GM21423 (cell line): ENCODE data around the gene CERKL.

Source experiments
- ATAC-seq: cut with Tn5 transposase; IDR thresholded peaks from one replicate; pipeline ENCODE4 v1.9.1; 2021; ENCODE audit warnings: mild to moderate bottlenecking, moderate library complexity; ENCODE audit not compliant: unreplicated experiment

Gene CERKL

DNA sequence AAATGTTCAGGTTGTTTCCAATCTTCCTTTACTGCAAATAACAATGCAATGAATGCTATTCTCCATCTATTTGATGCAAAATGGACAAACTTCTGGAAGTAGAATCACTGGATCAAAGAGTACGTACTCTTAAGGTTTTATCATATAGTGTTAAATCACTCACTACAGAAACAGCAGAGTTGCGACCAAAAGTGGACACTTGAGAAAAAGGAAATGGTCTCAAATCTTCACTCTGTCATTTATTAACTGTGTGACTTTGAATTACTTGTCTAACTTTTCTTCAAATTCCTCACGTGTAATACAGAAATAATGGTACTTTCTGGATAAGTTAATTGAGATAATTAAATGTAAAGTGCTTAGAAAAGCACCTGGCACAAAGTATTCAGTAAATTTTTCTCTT is 78.1 kb downstream of the CERKL start:
- ATAC-seq, result no peak

GRCh38 chr2:181576431-181576830 is 80.5 kb downstream of the CERKL start:
- ATAC-seq, result no peak

- no peak for ATAC-seq
Observed at GRCh38 chr2:181575650-181576025, 81.3 kb downstream of the CERKL start.

GRCh38 chr2:181575024-181575649 is 81.8 kb downstream of the CERKL start:
- ATAC-seq, result no peak

GRCh38 chr2:181574321-181574720 is 82.6 kb downstream of the CERKL start:
- no peak for ATAC-seq

DNA sequence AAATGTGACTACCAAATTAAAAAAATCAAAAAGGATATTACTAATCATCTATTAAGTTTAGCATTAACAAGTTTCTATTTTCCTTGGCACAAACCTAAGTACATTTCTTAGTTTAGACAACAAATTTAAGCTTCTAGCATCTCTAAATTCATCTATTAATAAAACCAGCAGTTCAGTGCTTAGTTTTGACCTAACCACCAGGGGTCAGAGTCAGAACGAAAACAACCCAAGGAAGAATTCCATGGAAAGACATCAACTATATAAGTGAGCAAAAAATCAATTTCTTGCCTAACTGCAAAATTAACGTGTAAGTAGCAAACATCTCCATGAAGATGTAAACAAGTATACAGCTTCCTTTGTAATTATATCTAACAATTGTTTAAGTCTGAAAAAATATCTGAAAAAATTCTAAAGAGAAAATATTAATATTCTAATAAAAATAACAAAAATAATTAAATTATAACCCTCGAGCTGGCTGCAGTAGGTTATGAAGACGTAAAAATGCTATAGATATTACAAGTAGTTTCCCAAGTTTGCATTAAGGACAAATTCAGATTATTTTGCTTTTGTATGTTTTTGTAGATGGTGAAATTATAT is 83.7 kb downstream of the CERKL start:
- ATAC-seq, result no peak

DNA sequence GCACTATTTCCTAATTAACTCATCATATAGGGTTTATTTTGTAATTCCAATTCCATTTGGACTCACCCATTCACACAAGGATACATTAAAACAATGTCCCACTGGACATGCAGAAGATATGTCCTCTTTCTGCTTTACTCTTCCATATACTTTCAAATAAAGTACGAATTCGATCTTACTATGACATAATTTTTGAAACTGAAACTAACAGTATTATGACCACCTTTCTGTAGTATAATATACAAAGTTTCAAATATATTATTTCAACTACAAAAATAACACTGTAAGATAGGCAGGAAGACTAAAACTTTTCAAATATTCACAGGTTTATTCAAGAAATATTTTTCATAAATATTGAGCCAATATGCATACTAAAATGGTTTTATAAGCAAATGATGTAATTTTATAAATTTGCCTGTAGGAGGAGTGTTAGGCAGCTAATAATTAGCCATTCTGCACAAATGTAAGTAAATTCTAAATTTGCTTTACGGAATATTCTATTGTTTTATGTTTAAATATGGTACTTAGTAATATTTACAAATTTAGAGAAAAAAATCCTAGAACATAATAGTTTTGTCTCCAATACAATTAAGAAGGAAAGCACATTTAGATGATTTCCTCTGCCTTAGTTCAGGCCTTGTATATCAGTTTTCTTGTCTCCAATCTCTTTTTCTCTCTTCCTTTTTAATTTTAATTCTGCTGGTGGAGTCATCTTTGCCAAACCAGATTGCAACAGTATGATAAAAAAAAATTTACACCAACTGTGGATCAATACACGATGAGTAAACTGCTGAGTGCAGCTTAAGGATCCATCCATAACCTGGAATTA is 85.9 kb downstream of the CERKL start:
- ATAC-seq, result no peak

DNA sequence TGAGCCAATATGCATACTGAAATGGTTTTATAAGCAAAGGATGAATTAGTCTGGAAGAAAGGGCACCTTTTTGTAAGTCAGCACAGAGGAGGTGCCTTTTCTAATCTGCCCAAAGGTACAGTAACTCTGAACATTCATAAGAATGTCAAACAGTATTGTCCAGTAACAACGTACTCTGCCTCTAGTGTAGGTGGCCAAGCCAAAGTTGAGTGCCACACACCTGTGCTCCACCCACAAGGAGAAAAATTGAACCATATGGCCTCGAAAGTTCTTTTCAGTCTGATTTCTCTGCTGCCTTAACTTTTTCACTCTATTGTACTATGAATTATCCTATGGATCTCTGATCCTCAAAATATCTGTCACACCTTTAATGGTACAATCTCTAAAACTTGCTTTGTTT is 86.8 kb downstream of the CERKL start:
- no peak for ATAC-seq

- no peak for ATAC-seq
Observed at GRCh38 chr2:181566334-181567032, 90.4 kb downstream of the CERKL start.

- no peak for ATAC-seq
Observed at GRCh38 chr2:181563101-181563692, 93.7 kb downstream of the CERKL start.

- no peak for ATAC-seq
Observed at GRCh38 chr2:181558371-181558770, 98.5 kb downstream of the CERKL start.

DNA sequence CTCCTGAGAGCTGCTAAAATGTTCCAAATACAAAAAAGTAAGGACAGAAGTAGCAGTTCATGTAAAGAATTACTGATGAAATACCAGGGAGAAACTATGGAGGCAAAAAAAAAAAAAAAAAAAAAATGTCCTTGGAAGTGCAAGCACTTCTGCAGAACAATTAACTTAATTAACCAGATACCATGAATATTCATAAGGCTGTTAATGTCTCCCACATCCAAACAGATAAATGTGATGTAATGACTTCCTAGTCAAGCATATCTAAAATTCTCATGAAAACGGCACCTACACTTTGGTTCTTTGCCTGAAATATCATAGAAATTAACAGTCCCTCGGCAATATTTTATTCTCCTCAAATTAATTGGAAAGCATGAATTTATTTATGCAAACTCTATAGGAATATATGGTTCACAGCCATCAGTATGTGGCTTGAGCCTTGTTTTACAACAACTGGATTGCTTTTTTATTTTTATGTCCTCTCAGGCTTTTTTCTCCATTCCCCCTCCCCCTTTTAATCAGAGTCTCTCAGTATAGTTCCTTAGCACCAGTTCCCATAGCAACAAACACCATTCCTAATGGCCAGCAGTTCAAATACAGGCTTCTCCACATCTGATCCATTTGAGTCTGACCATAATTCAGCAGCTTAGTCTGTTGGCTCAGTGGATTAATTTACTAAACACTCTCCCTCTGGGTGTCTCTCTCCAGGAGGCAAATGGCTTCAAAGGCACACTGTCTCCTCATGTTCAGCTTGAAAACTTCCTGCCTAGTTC is 102.7 kb downstream of the CERKL start:
- no peak for ATAC-seq

DNA sequence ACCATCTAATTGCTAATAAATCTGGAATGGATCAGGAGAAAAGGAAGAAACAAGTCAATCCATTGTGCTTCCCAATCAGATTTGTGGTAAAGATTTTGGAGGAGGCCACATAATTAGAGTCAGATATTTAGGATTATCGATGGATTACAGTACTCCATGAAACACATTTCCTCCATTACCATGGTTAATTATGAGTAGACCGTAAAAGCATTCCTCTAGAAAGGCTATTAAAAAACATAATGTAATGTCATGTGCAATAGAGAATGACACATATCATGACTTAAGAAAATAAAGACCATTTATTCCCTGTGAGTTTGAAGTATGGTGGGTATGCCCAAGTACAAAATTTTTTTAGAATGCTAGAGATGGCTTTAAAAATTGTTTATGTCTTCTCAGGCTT is 103.7 kb downstream of the CERKL start:
- no peak for ATAC-seq

DNA sequence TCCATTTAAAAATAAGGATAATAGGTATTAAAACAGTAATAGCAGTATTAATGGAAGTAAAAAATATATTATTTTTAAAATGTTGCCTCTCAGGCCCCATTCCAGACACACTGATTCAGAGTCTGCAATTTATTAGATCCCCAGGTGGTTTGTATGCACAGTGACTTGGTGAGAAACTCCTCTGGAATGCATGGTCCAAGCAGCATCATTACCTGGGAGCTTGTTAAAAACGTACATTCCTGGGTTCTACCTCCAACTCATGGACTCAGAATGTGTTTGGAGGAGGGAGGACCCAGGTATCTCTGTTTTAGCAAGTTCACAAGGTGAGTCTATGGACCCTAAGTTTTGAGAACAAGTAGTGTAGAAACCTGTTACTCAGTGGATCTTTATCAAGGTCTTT is 104.1 kb downstream of the CERKL start:
- ATAC-seq, result no peak

- ATAC-seq, result no peak
Observed at GRCh38 chr2:181546086-181546485, 110.8 kb downstream of the CERKL start.

DNA sequence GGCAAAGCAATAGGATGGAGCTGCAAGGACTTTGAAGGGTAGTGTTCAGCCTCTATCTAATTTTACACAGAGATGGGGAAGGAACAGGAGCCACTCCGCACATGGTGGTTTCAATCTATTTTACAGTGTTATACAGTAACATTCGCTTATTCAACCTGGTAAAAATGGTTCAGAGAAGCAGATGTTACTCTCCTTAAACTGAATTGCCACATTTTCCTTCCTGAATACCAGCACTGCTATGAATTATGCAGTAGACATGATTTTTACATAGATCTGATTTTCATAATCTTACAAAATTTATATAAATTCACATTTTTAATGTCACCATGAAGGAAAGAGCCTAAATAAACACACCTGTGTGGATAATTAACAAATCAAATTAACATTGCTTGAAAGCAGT is 114.7 kb downstream of the CERKL start:
- no peak for ATAC-seq

GRCh38 chr2:181540421-181540820 is 116.5 kb downstream of the CERKL start:
- ATAC-seq, result no peak

- no peak for ATAC-seq
Observed at GRCh38 chr2:181536730-181537129, 120.2 kb downstream of the CERKL start.

DNA sequence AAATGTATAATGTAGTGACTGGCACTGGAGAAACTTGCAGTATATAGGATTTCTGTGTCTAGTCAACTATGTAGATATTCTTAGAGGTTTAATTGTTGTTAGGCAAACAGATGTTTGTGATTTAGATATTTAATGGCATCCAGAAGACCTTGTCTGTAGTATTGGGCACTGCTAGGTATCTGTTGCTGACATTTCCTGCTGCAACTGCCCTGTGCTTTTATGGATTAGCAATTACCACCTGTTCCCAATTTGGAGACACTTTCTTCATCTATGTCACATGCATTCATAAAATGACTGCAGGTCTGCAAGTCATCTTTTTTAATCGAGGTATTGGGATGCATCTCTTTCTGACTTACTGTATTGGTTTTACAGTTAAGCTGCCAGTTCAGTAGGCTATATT is 128.5 kb downstream of the CERKL start:
- no peak for ATAC-seq

GRCh38 chr2:181527058-181527457 is 129.8 kb downstream of the CERKL start:
- no peak for ATAC-seq
